Measurements from ENCODE around the gene PRKCA.

DNA sequence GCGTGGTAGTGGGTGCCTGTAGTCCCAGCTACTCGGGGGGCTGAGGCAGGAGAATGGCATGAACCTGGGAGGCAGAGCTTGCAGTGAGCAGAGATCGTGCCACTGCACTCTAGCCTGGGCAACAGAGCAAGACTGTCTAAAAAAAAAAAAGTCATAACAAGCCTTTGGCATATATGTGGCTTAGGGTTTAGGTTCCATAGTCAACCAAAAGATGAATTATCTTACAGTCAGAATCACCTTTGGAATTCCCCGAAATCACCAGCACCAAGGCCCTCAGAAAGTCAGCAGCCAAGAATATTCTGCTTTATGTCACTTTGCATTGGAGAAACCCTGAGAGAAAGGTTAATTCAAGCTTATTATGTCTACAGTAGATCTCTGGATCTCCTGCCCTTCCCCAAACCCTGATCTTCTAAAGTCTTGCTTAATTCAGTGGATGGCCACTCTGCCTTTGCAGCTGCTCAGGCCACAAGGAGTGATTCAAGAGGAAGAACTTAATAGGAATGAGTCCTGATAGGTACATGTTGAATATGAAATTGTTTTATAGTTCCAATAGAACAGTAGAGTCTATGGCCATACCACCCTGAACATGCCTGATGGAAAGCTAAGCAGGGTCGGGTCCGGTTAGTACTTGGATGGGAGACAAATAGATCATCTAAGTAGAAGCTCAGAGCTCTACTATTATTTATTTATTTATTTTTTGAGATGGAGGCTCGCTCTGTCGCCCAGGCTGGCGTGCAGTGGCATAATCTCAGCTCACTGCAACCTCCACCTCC, 336.5 kb downstream of the PRKCA start:
- TF ChIP-seq BHLHE40 (IDR thresholded peaks at IDR 0.05; ENCODE audit: borderline replicate concordance in 1 of 2, low read depth in 2 of 2, low read length in 1 of 2) (no peak), POU2F2 (IDR thresholded peaks at IDR 0.05; ENCODE audit: borderline replicate concordance, low read depth, low read length) (no peak), SIN3A (IDR thresholded peaks at IDR 0.05; ENCODE audit: low read depth, low read length) (no peak), HDAC2 (IDR thresholded peaks at IDR 0.05) (no peak), POLR2A (IDR thresholded peaks at IDR 0.05; ENCODE audit: low read depth, low read length) (no peak), BRCA1 (IDR thresholded peaks at IDR 0.05; ENCODE audit: low read depth, low read length) (no peak), EZH2 (IDR thresholded peaks at IDR 0.05; ENCODE audit: borderline replicate concordance, control insufficient read depth, low read depth, low read length) (no peak), SMC3 (IDR thresholded peaks at IDR 0.05; ENCODE audit: borderline replicate concordance, low read length) (no peak), ZBED1 (IDR thresholded peaks at IDR 0.05; ENCODE audit: borderline replicate concordance) (no peak), NR2C2 (IDR thresholded peaks at IDR 0.05; ENCODE audit: borderline replicate concordance, control insufficient read depth, insufficient read length, low read depth) (no peak)
- TF ChIP-seq, protein P1, sequence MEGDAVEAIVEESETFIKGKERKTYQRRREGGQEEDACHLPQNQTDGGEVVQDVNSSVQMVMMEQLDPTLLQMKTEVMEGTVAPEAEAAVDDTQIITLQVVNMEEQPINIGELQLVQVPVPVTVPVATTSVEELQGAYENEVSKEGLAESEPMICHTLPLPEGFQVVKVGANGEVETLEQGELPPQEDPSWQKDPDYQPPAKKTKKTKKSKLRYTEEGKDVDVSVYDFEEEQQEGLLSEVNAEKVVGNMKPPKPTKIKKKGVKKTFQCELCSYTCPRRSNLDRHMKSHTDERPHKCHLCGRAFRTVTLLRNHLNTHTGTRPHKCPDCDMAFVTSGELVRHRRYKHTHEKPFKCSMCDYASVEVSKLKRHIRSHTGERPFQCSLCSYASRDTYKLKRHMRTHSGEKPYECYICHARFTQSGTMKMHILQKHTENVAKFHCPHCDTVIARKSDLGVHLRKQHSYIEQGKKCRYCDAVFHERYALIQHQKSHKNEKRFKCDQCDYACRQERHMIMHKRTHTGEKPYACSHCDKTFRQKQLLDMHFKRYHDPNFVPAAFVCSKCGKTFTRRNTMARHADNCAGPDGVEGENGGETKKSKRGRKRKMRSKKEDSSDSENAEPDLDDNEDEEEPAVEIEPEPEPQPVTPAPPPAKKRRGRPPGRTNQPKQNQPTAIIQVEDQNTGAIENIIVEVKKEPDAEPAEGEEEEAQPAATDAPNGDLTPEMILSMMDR (IDR thresholded peaks at IDR 0.05 in 2 of 3, conservative IDR thresholded peaks at IDR 0.05 in 1 of 3; ENCODE audit: control insufficient read depth in 2 of 3, extremely low read depth in 1 of 3, insufficient read depth in 1 of 3, low read depth in 3 of 3, low read length in 3 of 3): no peak
- TF ChIP-seq, protein P2, sequence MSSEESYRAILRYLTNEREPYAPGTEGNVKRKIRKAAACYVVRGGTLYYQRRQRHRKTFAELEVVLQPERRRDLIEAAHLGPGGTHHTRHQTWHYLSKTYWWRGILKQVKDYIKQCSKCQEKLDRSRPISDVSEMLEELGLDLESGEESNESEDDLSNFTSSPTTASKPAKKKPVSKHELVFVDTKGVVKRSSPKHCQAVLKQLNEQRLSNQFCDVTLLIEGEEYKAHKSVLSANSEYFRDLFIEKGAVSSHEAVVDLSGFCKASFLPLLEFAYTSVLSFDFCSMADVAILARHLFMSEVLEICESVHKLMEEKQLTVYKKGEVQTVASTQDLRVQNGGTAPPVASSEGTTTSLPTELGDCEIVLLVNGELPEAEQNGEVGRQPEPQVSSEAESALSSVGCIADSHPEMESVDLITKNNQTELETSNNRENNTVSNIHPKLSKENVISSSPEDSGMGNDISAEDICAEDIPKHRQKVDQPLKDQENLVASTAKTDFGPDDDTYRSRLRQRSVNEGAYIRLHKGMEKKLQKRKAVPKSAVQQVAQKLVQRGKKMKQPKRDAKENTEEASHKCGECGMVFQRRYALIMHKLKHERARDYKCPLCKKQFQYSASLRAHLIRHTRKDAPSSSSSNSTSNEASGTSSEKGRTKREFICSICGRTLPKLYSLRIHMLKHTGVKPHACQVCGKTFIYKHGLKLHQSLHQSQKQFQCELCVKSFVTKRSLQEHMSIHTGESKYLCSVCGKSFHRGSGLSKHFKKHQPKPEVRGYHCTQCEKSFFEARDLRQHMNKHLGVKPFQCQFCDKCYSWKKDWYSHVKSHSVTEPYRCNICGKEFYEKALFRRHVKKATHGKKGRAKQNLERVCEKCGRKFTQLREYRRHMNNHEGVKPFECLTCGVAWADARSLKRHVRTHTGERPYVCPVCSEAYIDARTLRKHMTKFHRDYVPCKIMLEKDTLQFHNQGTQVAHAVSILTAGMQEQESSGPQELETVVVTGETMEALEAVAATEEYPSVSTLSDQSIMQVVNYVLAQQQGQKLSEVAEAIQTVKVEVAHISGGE (CRISPR knock-in tag; IDR thresholded peaks at IDR 0.05): no peak
- TF ChIP-seq, protein P3, sequence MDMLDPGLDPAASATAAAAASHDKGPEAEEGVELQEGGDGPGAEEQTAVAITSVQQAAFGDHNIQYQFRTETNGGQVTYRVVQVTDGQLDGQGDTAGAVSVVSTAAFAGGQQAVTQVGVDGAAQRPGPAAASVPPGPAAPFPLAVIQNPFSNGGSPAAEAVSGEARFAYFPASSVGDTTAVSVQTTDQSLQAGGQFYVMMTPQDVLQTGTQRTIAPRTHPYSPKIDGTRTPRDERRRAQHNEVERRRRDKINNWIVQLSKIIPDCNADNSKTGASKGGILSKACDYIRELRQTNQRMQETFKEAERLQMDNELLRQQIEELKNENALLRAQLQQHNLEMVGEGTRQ (IDR thresholded peaks at IDR 0.05; ENCODE audit: borderline replicate concordance, low read depth, low read length): no peak

Measured in GM12878 (cell line).